HG02642 (cell line): ENCODE results near the gene TMEM187.
"Not testable (repeated sequence)": the region's sequence is repeated elsewhere in the genome, so short reads cannot be mapped to it uniquely, and the experiment has no call there.

ENCODE experiments used
- ATAC-seq: cut with Tn5 transposase; IDR thresholded peaks from one replicate; pipeline ENCODE4 v1.9.1; 2021; ENCODE audit warnings: mild to moderate bottlenecking; ENCODE audit not compliant: unreplicated experiment, poor library complexity

TMEM187 gene

GRCh38 chrX:153992180-153992579 lies 19.6 kb downstream of the TMEM187 start:
- ATAC-seq: no peak

DNA sequence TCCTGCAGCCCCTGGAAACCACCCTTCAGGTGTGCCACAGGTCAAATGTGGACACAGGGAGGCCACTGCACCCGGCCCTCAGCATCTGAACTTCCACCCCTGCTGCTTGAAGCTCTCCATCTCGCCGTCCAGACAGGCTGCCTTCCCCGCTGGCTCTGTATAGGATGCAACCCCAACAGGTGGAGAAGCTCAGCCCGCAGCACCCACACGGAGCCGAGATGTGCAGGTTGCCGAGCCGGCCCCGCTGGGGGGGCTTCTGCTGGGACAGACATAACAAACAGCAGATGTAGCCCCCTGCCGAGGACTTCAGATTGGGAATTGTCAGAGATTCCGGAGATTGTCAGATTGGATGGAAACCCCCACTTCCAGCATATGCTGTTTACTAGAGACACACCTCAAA lies 20.5 kb downstream of the TMEM187 start:
- ATAC-seq: no peak

DNA sequence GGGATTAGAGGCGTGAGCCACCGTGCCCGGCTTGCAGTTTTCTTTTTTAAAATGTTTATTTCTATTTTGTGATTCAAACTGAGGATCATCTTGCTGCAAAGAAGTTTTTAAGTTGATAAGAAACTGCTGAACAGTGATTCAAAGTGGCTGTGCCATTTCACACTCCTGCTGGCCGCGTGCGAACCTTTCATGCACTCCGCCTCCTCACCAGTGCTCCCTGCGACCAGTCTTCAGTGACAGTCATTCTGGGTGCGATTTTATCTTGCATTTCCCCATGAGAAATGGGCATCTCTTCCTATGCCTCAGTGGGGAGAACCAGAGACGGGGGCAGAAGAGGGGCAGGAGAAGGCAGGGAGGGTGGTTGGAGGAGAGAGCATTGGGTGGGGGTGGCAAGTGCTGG lies 21.4 kb downstream of the TMEM187 start:
- no peak for ATAC-seq

DNA sequence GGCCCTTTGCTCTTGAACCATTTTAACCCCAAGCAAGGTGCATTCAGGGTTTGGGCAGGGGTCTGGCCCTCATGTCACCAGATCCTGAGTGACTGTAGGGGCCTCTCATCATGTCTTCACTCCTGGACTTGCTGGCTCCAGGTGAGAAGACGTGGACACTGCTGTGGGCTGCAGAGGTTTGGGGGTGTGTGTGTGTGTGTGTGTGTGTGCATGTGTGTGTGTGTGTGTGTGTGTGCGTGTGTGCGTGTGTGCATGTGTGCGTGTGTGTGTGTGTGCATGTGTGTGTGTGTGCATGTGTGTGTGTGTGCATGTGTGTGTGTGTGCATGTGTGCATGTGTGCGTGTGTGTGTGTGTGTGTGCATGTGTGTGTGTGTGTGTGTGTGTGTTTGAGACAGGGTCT lies 21.8 kb downstream of the TMEM187 start:
- ATAC-seq: not testable (repeated sequence)

- no peak for ATAC-seq
Measured at GRCh38 chrX:153995504-153995903, 22.9 kb downstream of the TMEM187 start.

- no peak for ATAC-seq
Measured at GRCh38 chrX:153999359-154000037, 26.9 kb downstream of the TMEM187 start.

DNA sequence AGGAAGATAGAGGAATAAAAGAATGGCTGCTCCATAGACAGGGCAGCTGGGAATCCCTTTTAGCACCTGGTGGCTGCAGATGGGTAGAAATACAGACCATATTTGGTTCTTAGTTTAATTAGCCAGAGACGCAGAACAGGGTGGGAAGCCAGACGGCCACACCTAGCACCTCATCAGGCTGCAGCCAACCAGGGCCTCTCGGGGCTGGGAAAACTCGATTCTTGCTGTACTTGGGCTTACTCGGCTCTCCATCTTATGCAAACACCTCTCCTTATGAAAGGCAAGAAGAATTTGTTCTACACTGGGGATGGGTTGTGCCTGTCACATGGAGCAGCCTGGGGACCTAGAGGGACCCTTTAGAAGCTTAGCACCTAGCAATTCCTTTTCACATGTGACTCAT lies 27.5 kb downstream of the TMEM187 start:
- no peak for ATAC-seq

- no peak for ATAC-seq
Measured at GRCh38 chrX:154002215-154002719, 29.7 kb downstream of the TMEM187 start.

DNA sequence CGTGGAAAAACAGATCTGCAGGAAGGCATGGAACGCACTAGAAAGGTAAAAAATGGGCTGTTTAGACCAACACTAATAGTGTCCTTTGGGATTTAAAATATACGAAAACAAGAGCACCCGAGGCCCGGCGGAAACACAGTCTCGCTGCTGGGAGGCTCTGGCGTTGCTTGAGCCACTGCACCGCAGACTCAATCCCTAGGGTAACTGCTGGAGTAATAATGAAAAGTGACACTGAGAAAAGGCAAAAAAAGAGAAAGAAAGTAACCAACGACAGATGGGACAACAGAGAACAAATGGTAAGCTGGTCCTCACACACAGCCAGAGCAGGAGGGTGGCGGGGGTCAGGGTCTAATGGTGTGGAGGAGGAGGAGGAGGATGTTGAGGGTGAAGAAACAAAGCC lies 31.8 kb downstream of the TMEM187 start:
- ATAC-seq: no peak

- no peak for ATAC-seq
Measured at GRCh38 chrX:154006947-154007346, 34.4 kb downstream of the TMEM187 start.

DNA sequence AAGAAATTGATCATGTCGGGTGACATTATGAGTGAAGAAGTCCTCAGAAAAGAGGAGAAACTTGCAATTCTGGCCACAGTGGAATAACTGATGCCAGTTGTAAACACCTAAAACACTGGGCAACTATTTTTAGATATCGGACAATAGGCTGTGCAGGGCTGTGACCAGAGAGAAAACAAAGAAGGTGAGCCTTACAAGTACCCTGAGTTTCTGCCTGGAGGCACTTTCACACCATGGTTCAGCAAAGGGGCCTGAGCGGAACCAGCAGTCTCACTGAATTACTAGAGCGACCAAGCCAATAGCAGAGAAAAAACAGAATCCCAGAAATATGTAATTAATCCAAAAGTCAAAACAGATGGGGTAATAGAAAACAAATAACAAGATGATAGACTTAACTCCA lies 36.0 kb downstream of the TMEM187 start:
- ATAC-seq: peak; percentile 4

GRCh38 chrX:154010330-154011087 lies 38.0 kb downstream of the TMEM187 start:
- no peak for ATAC-seq

GRCh38 chrX:154011376-154012335 lies 39.1 kb downstream of the TMEM187 start:
- no peak for ATAC-seq

GRCh38 chrX:154012336-154012991 lies 39.9 kb downstream of the TMEM187 start:
- no peak for ATAC-seq

DNA sequence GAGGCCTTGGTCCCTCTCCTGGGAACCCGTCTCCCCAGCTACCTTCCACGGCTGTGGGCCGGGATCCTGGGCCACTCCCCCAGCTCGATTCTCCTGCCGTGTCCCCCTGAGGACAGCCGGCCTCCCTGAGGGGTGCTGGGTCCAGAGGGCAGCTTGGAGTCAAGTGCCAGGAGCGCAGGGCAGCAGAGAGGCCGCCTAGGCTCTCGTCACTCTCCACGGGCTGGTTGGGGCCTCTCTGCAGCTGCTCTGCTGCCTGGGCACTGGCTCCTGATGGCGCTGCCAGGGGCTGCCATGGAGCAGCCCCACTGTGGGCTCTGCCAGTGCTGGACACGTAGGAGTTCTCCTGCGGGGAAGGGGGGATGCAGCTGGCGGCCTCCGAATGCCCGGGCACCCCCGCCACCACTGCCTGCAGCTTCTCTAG lies 40.5 kb downstream of the TMEM187 start:
- no peak for ATAC-seq

GRCh38 chrX:154013614-154014360 lies 41.2 kb downstream of the TMEM187 start:
- peak; percentile 46 for ATAC-seq

DNA sequence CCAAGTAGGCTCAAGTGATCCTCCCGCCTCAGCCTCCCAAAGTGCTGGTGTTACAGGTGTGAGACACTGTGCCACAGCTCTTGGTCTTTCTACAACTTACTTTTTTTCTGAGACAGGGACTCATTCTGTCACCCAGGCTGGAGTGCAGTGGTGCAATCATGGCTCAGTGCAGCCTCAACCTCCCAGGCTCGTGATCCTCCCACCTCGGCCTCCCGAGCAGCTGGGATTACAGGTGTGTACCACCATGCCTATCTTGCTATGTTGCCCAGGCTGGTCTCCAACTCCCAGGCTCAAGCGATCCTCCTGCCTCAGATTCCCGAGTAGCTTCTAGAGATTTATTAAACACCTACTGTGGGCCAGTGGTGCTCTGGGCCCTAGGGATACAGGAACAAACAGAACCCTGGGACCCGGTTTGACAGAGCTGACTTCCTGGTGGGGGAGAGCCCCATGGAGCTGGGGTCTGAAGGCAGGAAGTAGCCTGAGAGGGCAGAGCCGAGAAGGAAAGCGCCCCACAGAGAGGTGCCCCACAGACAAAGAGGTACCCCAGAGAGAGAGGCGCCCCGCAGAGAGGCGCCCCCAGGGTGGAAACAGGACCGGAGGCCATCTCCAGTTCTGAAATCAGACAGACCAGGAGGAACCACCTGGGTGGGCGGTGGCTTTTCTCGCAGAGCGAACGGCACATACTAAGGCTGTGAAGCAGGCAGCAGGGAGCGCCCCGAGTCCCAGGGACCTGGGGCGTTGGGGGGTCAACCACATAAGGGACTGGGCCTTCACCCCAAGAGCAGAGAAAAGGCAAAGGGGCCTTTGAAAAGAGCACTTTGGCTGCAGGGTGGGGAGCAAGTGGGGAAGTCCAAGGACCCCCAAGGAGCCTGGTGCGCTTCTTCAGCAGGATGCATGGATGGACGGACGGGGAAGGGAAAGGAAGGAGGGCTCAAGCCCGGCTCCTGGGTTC lies 42.2 kb downstream of the TMEM187 start:
- ATAC-seq: no peak

DNA sequence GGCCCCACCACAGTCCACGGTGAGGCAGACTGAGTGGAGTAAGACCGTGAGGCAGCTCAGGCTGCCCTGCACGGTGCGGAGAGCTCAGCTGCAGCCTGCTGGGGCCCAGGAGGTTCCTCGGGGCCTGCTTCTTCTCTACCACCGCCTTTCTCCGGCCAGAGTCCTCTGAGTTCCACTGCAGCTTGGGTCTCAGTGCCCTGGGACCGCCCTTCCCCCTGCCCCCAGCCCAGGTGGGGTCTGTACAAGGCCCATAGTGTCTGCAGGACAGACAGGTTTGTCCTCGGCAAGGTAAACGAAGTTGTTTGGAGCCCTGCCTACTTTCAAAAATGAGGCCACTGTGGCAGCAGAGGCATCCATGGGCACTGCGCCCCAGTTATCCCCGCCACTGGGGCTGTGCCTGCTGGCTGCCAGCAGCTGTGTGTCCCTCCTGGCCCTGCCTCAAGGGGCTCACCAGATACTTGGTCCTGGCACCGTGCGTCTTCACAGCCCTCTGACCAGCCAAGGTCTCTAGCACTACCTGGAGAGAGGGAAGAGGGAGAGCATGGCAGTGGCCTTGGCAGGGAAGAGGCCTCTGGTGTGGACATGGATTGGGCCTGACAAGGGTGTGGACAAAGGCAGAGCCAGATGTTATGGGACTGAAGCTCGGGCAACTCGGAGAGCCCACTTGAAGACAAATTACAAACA lies 43.2 kb downstream of the TMEM187 start:
- no peak for ATAC-seq
